DMS53 treated with DMSO at 0.1 percent for 48 hours (cell line): ENCODE data around the gene BTBD16.

Source experiments
- DNase-seq: peaks from one replicate; lab custom pipeline; 2025; ENCODE audit not compliant: unreplicated experiment; lab: John Stamatoyannopoulos, UW

BTBD16 gene

DNA sequence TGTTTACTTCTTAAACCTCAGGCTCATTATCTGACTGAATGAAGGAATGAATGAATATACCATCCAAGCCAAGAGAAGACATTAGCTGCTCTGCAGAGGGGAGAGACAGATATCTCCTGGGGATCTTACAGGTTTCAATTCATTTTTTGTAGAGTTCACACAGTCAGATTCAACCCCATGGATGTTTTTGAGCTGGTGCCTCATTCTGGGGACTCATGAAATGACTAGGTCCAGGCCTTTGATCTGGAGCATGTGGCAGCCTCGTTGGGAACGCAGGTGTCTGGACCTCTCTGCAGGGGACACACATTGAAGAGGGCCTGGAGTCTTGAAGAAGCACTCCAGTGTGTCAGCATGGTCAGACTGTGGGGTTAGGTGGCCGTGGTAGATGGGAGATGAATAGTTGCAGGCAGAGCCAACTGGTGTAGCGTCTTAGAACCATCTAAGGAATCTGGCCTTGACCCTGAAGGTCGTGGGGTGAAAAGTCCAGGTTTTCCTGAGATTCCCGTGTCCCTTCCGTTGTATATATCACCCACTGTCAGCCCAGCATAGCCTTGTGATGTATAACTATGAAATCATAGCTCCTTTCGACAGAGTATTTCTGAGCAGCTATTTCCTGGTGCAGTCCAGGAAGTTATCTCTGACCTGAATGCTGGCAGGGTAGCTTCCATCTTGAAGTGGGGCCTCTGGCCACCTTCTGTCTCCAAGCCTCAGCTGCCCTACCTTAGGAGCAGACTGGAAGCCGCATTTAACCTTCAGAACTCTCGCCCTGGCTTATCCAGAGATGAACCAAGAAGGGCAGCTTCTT, 22.3 kb downstream of the BTBD16 start:
- peak; percentile 6 for DNase-seq

DNA sequence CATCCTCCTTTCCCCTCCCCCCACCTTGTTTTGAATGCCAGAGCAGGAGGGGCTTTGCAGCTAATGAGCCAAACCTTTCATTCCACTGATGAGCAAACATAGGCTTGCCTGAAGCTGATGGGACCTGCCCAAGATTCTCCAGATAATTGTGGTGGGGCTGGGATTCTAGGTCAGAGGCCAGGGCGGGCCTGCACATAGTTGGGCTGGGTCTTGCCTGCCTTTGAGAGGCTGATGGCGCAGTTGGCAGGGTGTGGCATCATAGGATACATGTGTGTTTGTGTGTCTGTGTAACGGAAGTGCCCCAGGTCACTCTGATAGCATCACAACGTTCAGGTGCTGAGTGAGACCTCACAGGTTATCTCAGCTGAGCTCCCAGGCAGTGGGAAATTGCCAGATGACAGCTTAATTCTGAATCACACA, 22.9 kb downstream of the BTBD16 start:
- no peak for DNase-seq

DNA sequence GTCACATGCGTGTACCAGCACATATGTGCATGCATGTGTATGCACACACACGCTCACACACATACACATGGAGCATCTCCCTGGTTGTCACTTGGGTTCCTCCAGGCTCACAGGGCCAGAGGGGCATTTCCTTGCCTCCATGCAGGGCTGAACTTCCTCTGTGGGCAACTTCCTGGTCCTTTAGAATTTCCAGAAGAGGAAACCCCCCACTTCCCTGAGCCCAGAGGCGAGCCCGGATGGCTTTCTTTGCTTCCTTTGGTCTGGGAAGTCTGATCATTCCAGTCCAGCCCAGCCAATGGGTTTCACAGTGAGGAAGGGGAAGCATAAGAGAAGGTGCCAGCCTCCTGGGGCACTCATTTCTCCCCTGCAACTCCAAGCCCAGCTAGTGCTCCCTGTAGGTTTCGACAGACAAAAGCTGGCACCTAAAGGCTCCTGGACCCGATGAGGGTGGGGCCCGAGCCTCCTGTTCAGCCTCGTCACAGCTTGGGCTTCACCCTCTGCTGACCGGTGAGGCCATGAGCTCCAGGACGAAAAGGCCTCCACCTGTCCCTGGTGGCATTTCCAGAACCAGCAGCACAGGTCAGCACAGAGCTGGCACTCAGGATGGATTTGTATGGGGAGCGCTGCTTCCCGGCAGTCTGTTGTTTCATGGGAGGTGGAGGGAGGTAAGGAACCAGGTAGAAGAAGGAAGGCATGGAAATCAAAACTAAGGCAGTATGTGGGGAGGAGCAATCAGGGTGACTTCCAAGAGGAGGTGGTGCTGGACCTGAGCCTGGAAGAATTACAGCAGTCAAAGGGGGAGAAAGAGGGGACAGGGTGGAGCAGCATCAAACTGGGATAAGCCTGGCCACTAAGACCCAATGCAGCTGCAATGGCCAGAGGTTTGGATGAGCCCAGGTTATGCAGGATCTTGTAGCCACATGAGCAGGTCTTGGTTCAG, 23.7 kb downstream of the BTBD16 start:
- DNase-seq, result no peak

DNA sequence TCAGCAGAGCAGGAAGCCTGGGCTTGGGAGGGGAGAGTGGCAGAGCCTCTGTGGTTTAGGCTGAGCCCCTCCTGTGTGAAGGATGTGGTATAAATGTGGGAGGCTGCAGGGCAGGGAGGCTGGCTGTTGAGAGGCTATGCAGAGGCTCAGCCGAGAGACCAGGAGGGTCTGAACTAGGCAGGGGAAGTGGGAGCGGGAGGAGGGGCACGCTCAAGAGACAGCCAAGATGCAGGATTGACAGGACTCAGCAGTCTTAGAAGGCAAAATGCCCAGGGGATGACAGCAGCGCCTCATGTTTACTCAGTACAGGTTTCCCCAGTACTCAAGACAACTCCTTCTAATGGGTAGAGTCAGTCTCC, 24.3 kb downstream of the BTBD16 start:
- DNase-seq, result no peak

DNA sequence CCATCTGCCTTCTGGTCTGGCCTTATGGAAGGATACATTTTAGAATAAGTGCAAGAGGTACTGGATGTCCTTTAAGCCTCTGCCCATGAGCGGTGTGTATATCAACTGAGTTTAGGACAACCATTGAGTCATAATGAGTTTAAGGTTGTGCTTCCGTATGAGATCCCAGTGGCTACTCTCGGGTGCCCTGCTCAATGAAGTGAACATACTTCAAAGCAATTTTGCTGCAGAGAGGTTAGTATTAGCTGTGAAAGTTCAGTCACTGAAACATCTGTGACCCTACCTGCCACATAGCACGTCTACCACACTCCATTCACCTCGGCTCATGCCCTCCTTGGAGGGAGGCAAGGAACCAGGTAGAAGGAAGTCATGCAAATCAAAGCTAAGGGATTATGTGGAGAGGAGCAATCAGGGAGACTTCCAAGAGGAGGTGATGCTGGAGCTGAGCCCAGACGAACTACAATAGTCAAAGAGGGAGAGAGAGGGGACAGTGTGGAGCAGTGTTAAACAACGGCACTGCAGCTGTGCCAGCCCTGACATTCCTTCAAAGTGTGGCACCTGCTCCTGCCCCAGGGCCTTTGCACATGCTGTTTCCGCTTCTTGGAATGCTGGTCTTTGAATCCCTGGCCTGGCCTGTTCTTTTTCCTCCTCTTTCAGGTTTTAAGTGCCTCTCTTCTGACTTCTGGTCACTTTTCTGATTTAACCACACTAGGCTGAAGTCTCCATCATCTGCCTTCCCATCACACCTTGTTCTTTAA, 25.4 kb downstream of the BTBD16 start:
- DNase-seq, result no peak

DNA sequence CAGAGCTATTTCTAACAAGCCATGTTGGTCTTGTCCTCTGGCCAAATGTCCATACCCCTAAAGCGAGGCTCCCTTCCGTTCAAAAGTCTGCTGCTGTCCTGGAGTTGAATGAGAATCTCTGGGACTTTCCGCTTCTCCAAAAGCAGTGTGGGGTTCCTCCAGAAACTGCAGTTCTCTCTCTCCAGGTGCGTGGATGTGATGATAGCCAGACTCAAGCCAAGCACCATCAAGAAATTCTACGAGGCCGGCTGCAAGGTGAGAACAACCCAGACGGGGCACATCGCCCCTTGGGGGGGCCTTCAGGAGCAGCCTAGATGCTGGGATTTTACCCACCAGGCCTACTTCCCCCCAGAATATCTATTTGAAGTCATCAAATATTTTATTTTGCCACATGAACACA, 26.5 kb downstream of the BTBD16 start:
- DNase-seq, result no peak

DNA sequence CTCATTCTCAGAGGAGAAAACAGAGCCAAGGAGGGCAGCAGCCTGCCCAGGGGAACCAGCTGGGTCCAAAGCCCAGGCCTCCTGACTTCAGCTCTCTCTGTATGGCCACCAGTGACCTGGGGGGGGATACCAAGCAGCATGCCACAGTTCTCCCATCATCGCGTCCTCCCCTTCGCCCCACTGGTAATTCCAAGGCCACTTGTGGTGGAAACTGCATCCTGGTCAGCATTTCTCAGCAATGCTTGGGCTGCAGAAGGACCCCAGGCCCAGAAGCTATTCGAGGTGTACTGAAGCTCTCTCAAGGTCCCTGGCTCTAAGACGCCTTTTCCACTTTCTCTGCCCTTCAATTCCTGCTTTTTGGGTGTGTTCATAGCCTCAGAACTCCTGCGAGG, 27.1 kb downstream of the BTBD16 start:
- DNase-seq, result no peak

DNA sequence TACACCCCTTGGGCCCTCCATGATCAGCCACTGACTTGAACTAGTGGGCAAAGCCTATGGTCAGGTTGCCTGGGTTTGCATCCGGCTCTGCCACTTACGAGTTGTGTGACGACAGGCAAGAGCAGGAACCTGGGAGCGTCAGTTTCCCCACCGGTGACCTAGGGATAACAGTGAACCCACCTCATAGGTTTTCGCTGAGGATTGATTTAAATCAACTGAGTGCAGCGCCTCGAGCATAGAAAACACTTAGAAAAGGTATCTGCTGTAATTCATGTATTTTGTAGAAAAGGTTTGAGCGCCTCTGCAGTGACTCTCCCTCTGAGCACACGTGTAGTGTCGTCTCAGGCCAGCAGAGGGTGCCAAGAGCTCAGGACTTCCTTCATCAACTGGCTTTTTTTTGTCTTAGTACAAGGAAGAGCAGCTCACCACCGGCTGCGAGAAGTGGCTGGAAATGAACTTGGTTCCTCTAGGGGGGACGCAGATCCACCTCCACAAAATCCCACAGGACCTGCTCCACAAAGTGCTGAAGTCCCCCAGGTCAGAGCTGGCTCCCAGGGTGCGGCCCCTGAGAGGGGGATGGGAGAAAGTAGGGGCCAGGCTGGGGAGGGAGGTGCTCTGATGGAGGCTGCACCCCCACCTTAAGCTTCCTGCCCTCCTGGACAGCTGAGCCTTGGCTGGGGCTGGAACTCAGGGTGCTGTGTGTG, 27.7 kb downstream of the BTBD16 start:
- DNase-seq, result peak; percentile 85

DNA sequence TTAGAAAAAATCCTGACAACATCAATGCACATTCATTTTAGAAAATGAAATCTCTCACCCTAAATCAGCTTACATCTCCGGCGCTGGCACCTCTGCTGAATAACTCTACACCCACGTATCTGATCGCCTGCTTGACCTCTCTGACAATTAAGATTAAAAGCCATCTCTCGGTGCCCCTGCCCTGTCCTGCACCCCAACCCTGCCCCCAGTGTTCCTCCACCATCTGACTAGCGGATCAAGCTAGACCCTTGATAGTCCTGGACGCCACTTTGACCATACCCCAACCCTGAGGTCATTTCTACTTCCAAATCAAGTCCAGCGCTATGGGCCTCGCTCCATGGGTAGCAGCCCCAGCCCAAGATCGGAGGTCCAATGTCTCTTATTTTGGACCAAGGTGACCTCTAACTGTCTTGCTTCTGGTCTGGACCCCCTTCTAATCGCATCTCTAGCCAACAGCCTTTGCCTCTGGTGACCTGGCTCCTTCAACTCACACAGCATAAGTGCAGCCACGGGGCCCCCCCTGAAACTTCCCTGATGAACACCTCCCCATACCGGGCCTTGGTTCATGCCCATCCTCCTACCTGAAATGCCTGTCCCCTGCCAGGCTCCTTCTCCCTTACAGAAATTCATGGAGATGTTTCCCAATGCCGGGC, 28.5 kb downstream of the BTBD16 start:
- no peak for DNase-seq

DNA sequence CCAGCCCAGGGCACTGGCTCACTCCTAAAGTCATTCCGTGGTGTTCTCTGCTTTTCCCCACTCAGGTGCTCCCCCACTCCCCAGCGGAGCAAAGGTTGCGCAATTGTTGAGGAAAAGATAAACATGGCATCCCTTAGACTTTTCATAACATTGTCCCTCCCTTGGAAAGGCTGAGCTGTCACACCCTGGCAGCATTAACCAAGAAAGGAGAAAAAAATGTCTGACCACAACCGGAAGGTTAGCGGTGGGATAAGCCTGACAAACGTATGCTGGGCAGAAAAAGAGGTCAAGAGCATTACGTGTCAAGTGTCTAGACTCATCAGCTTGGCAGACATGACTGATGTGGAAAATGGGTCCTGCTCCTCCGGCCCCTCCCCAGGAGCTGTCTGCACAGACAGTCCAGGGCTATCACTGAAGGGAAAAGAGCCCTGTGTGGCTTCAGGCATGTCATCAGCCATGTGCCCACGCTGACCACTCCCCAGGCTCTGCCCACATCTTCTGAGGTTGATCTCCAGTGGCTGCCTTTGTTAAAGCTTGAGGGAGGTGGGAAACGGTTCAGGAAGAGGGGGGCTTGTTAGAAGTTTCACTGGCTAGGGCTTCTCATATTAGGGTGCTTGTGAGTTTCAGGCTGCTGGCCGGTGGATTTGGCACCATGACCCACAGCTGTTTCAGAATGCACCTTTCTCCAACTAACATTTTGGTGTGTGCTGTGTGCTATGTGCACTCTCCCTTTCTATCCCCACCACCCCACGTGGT, 30.1 kb downstream of the BTBD16 start:
- DNase-seq, result peak; percentile 73

DNA sequence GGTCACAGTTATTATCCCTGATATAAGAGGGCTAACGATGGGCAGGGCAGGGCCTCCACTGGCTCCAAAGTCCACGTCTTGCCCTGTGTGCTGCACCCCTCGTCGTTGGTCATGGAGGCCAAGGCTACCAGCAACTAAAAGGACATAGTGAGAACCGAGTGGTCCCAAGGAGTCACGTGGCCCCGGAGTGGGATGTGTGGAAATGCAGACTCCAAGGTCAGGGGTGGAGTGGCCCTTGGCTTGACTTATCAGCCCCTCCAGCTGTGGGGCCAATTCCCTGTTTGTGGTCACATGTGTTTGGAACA, 30.7 kb downstream of the BTBD16 start:
- no peak for DNase-seq

DNA sequence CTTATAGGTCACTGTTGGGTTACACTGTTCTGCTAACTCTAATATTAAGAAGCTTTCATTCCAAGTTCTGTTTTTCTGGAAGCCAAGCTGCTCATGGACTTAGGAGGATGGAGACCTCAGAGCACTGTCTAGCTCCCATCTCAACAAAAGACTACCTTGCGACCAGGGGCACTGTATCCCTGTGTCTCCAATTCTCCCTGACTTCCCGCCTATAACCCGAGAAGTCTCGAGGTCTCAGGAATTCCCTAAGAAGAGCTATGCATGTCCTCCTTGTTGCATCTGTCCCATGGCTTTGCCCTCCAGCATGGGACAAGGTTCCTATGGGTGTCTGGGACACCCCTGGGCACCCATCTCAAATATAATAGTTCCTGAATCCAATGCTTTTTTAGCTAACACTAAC, 31.2 kb downstream of the BTBD16 start:
- no peak for DNase-seq

DNA sequence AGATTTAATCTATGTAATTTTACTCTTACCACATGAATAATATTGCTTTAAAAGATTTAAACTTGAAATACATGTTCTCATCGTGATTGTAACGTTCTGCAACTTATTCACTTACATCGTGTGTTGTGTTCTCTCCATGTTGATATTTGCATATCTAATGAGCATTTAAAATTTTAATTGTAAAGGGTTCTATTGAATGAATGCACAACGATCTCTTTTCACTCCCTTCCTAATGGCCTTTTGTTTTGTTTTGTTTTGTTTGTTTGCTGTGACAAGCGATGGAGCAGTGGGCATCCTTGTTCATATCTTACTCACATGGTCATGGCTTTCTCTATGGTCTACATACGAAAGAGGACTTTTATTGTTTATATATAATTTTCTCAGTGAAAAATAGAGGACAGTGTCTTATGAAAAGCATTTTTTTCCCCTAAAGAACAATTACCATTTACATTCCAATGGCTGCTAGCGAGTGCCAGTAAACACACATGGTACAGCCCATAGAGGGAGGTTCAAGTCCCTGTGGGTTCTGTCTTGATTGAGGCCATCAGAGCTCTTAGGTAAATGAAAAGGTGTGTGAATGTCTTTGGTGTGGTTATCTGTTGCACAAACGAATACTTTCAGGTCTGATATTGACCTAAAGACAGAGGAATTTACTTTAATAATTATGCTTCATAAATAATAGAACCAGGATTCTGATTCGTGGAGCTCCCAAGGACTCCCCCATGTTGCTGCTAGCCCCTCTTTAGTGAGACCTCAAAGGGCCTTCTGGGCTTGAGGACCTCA, 32.4 kb downstream of the BTBD16 start:
- DNase-seq, result no peak

DNA sequence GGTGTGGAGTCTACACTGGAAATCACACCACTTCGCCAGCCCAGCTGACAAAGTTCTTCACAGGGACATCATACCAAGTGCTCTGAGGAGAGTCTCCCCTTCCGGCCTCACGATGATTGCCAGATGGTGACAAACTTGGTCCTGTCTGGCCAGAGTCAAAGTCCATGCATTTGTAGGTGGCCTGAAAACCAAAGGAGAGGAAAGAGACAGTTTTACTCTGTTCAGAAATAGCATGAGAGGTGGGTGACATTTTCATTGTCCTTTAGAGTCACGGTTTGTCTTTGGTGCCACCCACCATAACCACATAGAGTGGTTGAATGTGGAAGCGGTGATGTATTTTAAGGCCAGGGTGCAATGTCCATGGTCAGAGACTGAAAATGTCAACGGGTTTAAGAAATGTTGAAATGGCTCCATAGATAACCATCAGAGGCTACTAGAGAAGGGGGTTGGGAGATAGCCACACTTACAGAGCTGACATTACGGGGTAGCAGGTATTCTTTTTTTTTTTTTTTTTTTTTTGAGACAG, 33.0 kb downstream of the BTBD16 start:
- no peak for DNase-seq

DNA sequence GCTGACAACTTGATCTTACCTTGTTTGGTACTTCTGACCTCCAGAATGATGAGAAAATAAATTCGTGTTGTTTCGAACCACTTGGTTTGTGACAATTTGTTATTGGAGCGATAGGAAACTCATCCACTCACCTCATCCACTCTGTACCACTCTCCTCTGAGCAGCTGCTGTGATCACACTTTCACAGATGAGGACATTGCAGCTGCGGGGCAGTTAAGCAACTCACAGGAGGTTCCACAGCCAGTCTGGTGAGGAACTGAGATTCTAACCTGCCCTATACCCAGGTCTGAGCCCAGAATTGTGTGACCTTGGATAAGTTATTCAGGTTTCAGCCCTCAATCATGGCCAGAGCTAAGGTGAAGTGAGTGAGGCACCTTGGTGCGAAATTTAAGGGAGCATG, 35.2 kb downstream of the BTBD16 start:
- DNase-seq, result no peak

DNA sequence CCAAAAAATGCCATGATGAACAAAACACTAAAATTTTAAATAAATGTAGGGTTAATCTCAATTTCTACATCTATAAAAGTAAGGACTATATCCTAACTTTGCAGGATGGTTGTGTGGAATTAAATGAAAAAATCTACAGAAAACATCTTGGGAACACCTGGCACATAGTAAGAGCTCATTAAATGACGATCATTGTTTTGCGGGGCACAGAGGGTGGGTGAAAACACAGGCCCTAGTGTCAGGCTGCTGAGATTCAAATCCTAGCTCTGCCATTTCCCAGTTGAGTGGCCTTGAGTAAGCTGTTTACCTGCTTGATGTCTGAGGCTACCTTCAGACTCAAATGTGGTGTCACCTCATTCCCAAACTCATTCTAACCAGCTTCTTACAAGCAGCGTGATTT, 35.6 kb downstream of the BTBD16 start:
- DNase-seq, result no peak

DNA sequence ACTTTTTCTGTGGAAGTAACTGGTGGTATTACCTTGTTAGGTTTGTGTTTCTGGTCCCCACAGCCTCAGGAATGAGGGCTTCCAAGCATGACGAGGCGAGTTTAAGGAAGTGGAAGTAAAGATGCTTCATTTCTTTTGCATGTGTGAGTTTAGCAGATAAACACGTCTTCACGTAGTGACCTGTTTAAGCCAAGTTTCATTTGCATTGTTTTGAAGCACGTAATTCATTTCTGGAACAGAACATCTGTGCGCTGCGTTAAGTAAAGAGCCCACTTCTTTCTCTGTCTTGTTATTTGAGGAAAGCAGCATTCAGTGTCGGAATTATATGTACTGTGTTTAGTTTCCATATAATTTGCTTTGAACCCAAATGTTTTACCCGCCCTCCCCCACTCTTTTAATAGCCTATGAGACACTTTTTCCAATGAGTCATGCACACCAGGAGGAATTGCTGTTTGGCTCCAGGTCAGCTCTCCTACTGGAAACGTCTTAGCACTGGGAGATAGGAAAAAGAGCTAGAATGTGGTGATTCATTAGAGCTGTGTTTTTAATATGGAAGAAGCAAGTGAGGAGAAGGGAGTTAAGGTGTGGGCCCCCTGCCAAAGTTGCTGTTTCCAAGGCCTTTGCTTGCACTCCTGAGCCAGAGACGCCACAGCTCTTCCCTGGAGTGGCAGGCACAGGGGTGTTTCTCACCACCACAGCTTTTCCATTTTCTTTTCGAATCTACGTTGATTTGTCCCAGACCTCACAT, 36.7 kb downstream of the BTBD16 start:
- DNase-seq, result peak; percentile 11
